T47D (cell line): Measurements from ENCODE around the gene KIF11.
"Not testable (repeated sequence)": the region's sequence is repeated elsewhere in the genome, so short reads cannot be mapped to it uniquely, and the experiment has no call there.

Experiments
- DNase-seq, 2 experiments: peaks; one replicate each; pipeline versions ENCODE4 v3.0.0 to v3.0.0-alpha.2; 2011 to 2012; ENCODE audit warnings: low read depth in 1 of 2, low spot score in 1 of 2
- JUND ChIP-seq: IDR thresholded peaks from 2 replicates; pipeline ENCODE4 v1.6.1; 2012; ENCODE audit warnings: low read depth
- in situ Hi-C: cut with HindIII; loops from 2 replicates; pipeline ENCODE4 v1.10.0; 2016; ENCODE audit warnings: low sequenced_read_pairs, low pct_unique_long_range_greater_than_20kb

Gene KIF11

DNA sequence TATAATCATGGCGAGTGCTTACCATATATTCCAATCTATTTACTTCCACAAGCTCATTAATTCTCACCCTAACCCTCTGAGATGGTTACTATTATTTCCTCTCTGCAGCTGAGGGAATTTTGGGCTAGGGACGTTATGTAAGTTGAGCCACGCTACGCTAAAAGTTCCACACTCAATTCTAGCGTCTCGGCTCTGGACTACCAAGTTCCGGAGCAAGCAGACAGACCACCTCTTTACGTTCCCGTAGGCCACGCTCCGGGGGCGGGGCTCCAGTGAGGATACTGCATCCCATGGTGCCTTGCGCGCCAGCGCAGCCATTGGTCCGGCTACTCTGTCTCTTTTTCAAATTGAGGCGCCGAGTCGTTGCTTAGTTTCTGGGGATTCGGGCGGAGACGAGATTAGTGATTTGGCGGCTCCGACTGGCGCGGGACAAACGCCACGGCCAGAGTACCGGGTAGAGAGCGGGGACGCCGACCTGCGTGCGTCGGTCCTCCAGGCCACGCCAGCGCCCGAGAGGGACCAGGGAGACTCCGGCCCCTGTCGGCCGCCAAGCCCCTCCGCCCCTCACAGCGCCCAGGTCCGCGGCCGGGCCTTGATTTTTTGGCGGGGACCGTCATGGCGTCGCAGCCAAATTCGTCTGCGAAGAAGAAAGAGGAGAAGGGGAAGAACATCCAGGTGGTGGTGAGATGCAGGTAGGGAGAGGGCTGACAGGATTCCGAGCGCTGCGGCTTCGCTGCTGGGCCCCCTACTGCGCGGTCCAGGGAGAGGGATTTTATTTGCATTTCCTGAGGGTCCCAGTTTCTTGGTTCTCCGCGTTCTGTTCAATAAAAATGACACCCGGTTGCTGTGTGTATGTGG is at the start of gene KIF11:
TSS of gene KIF11 (plus strand) at position 370 of the 858 bp plus-strand sequence. CDS start at position 616, 246 bp downstream.
- in situ Hi-C loops, result no loop called here
- no peak for TF ChIP-seq JUND
- DNase-seq, result peak; percentile 82 to 99

DNA sequence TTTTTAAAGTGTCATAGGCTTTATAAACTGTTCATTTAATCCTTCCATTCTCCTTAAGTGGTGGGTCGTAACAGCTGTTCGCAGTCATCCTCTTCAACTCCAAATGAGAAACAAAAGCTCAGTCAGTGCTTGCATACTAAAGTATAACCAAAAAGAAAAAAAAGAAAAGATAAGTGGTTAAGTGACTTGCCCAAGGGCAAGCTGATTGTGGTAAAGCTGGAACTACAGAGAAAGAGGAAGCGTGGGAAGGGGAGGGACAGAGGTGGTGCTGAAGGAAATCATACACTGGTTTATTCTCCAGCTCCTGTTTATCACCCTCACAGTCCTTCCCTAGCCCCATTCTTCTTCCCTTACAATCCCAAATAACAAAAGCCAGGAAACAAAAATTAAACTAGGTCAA is 48.6 kb upstream of the KIF11 start:
- in situ Hi-C loops, result no loop called here
- TF ChIP-seq JUND, result no peak
- peak in 1 of 2 experiments; percentile 10 for DNase-seq

DNA sequence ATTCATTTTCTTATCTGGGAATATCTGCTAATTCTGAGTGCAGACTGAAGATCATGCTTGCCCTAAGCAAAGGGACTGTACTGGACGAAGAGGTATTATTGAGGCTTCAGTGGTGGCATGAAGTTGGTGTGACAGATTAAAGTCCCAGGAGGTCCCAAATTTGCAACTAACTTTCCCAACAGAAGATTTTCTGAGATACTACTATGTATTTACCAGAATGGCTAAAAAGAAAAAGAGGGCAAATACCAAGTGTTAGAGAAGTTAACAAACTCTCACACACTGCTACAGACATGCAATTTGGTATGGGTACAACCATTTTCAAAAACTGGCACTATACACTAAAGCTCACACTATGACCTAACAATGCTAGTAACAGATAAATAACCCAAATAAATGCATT is 47.4 kb upstream of the KIF11 start:
- TF ChIP-seq JUND, result no peak
- in situ Hi-C loops, result no loop called here
- no peak for DNase-seq

DNA sequence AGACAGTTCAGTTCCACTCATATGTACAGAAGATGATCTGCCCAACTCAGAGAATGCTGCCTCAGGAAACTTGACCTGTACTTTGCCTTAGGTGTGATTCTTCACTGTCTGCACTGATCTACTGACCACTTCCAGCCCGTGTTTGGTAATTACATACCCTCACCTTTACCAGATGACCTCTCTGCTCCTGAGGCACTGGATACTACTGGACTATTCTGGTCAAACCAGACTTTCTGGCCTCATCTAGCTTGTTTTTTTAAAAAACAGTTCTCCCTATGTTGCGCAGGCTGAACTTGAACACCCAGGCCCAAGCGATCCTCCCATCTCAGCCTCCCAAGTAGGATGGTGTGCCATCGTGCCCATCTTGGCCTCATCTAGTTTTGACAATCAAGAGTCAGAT is 45.3 kb upstream of the KIF11 start:
- in situ Hi-C loops, result no loop called here
- TF ChIP-seq JUND, result no peak
- DNase-seq, result no peak

DNA sequence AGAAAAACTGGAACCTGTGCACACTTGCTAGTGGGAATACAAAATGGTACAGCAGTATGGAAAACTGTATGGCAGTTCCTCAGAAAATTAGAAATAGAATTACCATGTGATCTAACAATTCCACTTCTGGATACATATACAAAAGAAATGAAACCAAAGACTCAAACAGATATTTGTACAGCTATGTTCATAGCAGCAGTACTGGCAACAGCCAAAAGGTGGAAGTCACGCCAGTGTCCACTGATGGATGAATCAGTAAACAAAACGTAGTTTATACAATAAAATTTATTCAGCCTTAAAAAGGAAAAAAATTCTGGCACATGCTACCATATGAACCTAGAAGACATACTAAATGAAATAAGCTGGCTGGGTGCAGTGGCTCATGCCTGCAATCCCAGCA is 42.0 kb upstream of the KIF11 start:
- DNase-seq, result no peak
- no peak for TF ChIP-seq JUND
- in situ Hi-C loops, result no loop called here

DNA sequence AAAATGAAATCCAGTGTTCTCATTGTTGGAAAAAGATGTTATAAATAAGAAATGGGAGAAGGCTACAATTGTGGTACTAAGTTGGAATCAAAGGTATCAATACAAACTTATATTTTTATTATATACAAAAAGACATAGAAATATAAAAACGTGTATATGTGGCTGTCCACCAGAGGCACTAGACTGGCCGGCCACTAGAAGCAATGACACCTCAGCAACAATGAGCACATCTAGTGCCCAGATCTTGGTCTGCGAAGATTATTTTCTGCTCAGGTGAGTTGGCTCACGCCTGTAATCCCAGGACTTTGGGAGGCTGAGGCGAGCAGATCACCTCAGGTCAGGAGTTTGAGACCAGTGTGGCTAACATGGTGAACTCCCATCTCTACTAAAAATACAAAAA is 40.6 kb upstream of the KIF11 start:
- DNase-seq, result no peak
- in situ Hi-C loops, result no loop called here
- TF ChIP-seq JUND, result no peak

DNA sequence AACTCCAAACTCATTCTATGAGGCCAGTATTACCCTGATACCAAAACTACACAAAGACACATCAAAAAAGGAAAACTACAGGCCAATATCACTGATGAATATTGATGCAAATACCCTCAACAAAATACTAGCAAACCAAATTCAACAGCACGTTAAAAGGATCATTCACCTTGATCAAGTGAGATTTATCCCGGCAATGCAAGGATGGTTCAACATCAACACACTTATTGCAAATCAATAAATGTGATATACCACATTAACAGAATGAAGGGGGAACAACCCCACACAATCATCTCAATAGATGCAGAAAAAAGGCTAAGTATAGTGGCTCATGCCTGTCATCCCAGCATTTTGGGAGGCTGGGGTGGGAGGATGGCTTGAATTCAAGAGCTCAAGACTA is 39.0 kb upstream of the KIF11 start:
- in situ Hi-C loops, result no loop called here
- no peak for TF ChIP-seq JUND
- no peak for DNase-seq

DNA sequence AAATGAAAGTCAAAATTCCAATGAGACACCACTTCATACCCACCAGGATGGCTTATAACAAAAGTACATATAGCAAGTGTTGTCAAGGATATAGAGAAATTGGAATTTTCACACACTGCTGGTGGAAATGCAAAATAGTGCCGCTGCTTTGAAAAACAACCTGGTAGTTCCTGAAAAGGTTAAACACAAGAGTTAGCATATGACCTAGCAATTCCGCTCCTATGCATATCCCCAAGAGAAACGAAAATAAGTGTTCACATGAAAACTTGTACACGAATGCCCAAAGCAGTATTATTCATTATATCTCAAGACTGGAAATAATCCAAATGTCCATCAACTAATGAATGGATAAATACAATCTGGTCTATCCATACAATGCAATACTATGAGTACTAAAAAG is 33.9 kb upstream of the KIF11 start:
- in situ Hi-C loops, result no loop called here

DNA sequence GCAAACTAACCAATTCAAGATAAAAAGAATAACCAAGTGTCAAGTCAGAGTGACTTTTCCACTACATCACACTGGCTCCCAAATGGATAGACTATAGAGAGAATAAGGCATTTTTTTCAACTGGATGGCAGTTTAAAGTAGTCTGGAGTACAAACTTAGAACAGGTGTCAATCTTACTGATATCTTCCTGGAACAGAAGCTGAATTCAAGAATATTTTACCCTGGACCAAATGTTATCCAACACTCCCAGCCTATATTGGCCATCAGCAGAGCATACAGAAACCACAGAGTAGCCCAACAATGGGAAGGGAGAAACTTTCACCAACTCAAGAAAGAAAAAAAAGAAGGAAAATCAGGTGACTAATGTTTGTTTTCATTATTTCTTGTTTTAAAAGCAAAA is 30.5 kb upstream of the KIF11 start:
- no peak for TF ChIP-seq JUND
- DNase-seq, result no peak
- in situ Hi-C loops, result no loop called here

More for the DNA sequence above, 33.9 kb upstream of the KIF11 start:
- TF ChIP-seq JUND, result no peak
- DNase-seq, result no peak

DNA sequence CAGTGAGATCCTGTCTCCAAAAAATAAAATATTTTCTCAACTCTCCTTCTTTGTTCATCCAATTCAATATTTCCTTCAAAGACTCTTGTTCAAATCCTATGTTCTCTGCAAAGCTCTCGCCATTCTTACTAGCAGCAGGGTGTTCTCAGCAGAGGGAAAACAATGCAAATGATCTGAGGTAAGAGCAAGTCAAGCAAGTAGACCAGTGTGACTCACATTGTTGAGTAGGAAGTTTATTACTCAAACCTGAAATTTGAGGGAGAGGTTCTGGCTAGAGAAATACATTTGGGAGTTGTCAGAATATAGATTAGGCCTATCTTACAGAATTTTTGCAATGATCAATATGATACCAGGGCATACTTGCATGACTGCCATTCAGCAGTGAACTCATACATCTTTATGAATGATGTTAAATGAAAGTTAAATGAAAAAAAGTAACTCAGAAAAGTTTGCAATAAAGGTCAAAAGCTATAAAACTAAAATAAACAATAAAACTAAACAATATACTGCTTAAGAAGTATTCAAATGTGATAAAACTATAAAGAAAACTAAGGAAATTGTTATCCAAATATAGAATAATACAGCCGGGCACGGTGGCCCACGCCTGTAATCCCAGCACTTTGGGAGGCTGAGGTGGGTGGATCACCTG is 24.9 kb upstream of the KIF11 start:
- no peak for TF ChIP-seq JUND
- no peak for DNase-seq
- in situ Hi-C loops, result no loop called here

DNA sequence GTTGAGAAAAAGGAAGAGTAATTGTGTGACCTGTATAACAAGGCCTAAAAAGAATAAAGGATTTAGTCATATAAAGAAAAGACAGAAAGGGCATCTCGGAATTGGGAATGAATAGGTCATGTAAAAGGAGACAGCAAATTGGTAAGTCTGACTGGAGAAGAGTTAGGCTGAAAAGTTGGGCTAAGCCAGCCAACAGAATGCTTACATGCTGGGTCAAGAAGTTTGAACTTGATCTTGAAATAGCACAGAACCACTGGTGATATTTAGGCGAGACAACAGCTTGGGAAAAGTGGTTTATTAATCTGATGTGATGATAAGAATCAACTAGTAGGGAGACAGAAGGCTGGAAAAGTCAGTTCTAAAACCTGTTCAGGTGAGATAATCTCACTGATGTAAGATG is 23.9 kb upstream of the KIF11 start:
- in situ Hi-C loops, result no loop called here
- DNase-seq, result no peak
- TF ChIP-seq JUND, result no peak

DNA sequence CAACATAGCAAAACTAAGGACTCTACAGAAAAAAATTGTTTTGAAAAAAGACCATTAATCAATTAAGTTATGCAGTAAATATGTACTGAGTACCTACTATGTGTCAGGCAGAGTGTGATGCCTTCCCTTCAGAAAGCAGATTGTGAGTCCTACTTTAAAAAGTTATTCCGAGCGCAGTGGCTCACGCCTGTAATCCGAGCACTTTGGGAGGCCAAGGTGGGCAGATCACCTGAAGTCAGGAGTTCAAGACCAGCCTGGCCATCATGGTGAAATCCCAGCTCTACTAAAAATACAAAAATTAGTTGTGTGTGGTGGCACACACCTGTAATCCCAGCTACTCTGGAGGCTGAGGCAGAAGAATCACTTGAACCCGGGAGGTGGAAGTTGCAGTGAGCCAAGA is 23.3 kb upstream of the KIF11 start:
- in situ Hi-C loops, result not testable (repeated sequence)

DNA sequence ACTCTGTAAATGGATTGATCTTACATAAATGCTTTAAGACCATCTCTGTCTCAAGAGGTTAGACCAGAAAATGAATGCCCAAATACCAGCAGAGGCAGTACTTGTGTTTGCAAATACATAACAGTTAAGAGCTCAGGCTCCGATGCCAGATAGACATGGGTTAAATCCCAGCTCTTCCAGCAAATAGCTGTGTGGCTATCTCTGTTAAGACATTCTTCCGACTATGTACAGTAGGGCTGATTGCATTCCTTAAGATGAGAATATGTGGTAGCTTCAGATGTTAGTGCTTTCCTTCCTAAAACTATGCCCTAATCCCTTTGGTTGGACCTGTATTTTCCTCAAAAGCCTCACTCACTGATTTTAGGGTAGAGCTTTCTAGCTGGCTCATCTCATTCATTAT is 21.3 kb upstream of the KIF11 start:
- in situ Hi-C loops, result no loop called here
- no peak for TF ChIP-seq JUND
- no peak for DNase-seq

More for the DNA sequence above, 23.3 kb upstream of the KIF11 start:
- DNase-seq, result not testable (repeated sequence)
